Endothelial cell of umbilical vein (primary cell): ENCODE results near the gene SMCHD1. TPM values are rescaled to one million over a fixed set of nuclear protein-coding genes. Genes with fewer than 3 reads are reported as not detected.
"Not testable (repeated sequence)": the region's sequence is repeated elsewhere in the genome, so short reads cannot be mapped to it uniquely, and the experiment has no call there.

Experiments
- BruUV-seq: library from RNA; stranded (reverse); fragments of 400-500 nt; replicated peaks from 2 replicates; lab custom pipeline; 2021; lab: Mats Ljungman, UMichigan
- CTCF ChIA-PET: fragments of 300-600, 350-600 bp; sonication (Branson Sonifier 250); formaldehyde crosslinking; loops from one replicate; lab custom pipeline; 2021; ENCODE audit warnings: antibody characterized with exemption, inconsistent platforms; lab: Charles Lee
- POLR2A ChIA-PET: fragments of 300-600, 350-600 bp; sonication (Branson Sonifier 250); formaldehyde crosslinking; loops from one replicate; lab custom pipeline; 2021; ENCODE audit warnings: antibody characterized with exemption, inconsistent platforms; lab: Charles Lee
- DNase-seq: peaks from one replicate; pipeline ENCODE4 v3.0.0-alpha.2; 2011; ENCODE audit warnings: low read depth, low spot score
- FAIRE-seq: peaks from 2 replicates; lab custom pipeline; 2011; peaks lifted over from hg19 to GRCh38; lab: Jason Lieb, UNC
- H2AFZ ChIP-seq: 2 replicates; pipeline ENCODE4 v1.6.0; 2012; ENCODE audit warnings: low read depth, low read length, control low read depth, inconsistent platforms
- H3K27ac ChIP-seq: 2 replicates; pipeline ENCODE4 v1.5.1; 2011; ENCODE audit warnings: low read depth, mild to moderate bottlenecking, control low read depth, low read length, moderate library complexity; ENCODE audit not compliant: insufficient read depth
- H3K27me3 ChIP-seq, 2 experiments: 2 replicates each; pipeline versions ENCODE4 v1.6.0 to v1.6.1; 2011; ENCODE audit warnings: low read length in 2 of 2, mixed read lengths in 1 of 2; ENCODE audit not compliant: control insufficient read depth in 2 of 2, insufficient read depth in 2 of 2
- H3K36me3 ChIP-seq, 2 experiments: 2 replicates in 1 of 2; 3 replicates in 1 of 2; pipeline ENCODE4 v1.5.1; 2011; ENCODE audit warnings: low read length in 2 of 2, mild to moderate bottlenecking in 1 of 2, moderate library complexity in 1 of 2; ENCODE audit not compliant: control insufficient read depth in 2 of 2, insufficient read depth in 2 of 2; ENCODE audit errors: extremely low read depth in 1 of 2
- H3K4me1 ChIP-seq: 3 replicates; pipeline ENCODE4 v1.5.1; 2011; ENCODE audit warnings: mild to moderate bottlenecking, low read length; ENCODE audit not compliant: control insufficient read depth, insufficient read depth; ENCODE audit errors: extremely low read depth
- H3K4me2 ChIP-seq: 2 replicates; pipeline ENCODE4 v1.6.1; 2011; ENCODE audit warnings: low read length, control low read depth, mixed read lengths; ENCODE audit not compliant: insufficient read depth
- H3K4me3 ChIP-seq, 3 experiments: fragments of 200-600 bp in 1 of 3; sonication (generic), shearing (Covaris generic) in 1 of 3; replicated peaks in 1 of 3; 2 replicates each; pipeline ENCODE4 v1.5.1; 2011 to 2016; ENCODE audit warnings: control low read depth in 3 of 3, low read length in 3 of 3, mild to moderate bottlenecking in 2 of 3, inconsistent platforms in 1 of 3, low read depth in 1 of 3, moderate library complexity in 1 of 3; ENCODE audit not compliant: insufficient read depth in 1 of 3
- H3K79me2 ChIP-seq: 2 replicates; pipeline ENCODE4 v1.6.0; 2012; ENCODE audit warnings: low read length, inconsistent platforms; ENCODE audit not compliant: control insufficient read depth, insufficient read depth
- H3K9ac ChIP-seq: replicated peaks from 2 replicates; pipeline ENCODE3; 2011; ENCODE audit warnings: low read length, control low read depth; ENCODE audit not compliant: insufficient read depth; ENCODE audit errors: extremely low read depth
- H3K9me1 ChIP-seq: replicated peaks from 3 replicates; pipeline ENCODE4 v1.6.0; 2011; ENCODE audit warnings: mild to moderate bottlenecking, low read length; ENCODE audit not compliant: control insufficient read depth, insufficient read depth; ENCODE audit errors: extremely low read depth
- H3K9me3 ChIP-seq: replicated peaks from 2 replicates; pipeline ENCODE4 v1.5.1; 2012; ENCODE audit warnings: low read length, inconsistent platforms; ENCODE audit not compliant: control insufficient read depth, insufficient read depth
- H4K20me1 ChIP-seq: replicated peaks from 2 replicates; pipeline ENCODE3; 2011; ENCODE audit warnings: mild to moderate bottlenecking, low read length; ENCODE audit not compliant: control insufficient read depth, insufficient read depth; ENCODE audit errors: extremely low read depth
- GATA2 ChIP-seq: IDR thresholded peaks from 2 replicates; pipeline ENCODE4 v1.7.0; 2011; ENCODE audit warnings: low read depth, mild to moderate bottlenecking, moderate library complexity, mixed read lengths, low read length; ENCODE audit not compliant: insufficient read length, insufficient read depth
- JUN ChIP-seq: IDR thresholded peaks from 2 replicates; pipeline ENCODE4 v1.6.1; 2011; ENCODE audit warnings: borderline replicate concordance, low read depth; ENCODE audit not compliant: insufficient read length, insufficient read depth
- MYC ChIP-seq: IDR thresholded peaks from one replicate; pipeline ENCODE4 v1.6.1; 2011; ENCODE audit warnings: mild to moderate bottlenecking, low read depth, low read length
- POLR2A ChIP-seq: IDR thresholded peaks from 2 replicates; pipeline ENCODE4 v1.6.1; 2012; ENCODE audit warnings: low read depth, mild to moderate bottlenecking, control low read depth, low read length
- dilution Hi-C: fragments of 300-500 bp; cut with MboI; formaldehyde crosslinking; loops from one replicate; pipeline ENCODE4 v1.15.0; 2019; ENCODE audit warnings: low sequenced_read_pairs; ENCODE audit not compliant: extremely low pct_ligation_motif_present
- intact Hi-C: fragments of 100-400 bp; cut with micrococcal nuclease; formaldehyde crosslinking; loops from one replicate; pipeline ENCODE4 v1.10.0; 2022
- polyA plus RNA-seq, 4 experiments: library from polyadenylated mRNA; depleted of rRNA in 3 of 4; stranded (reverse) in 3 of 4; unstranded in 1 of 4; fragments of >200 nt; gene quantifications; 2 replicates each; pipeline versions ENCODE4 v1.2.1 to v1.2.3, GENCODE V29; 2011 to 2012; ENCODE audit warnings: missing spikeins in 1 of 4
- total RNA-seq: library from RNA; stranded (reverse); gene quantifications from 2 replicates; pipeline ENCODE4 v1.2.3, GENCODE V29; 2021
- TF ChIP-seq, protein P1 (sequence below), 2 donors: IDR thresholded peaks; 1 replicate in 1 of 2; 2 replicates in 1 of 2; pipeline ENCODE4 v1.5.1; 2011; ENCODE audit warnings: low read length in 2 of 2, mild to moderate bottlenecking in 2 of 2, moderate library complexity in 2 of 2, control low read depth in 1 of 2, inconsistent platforms in 1 of 2, low read depth in 1 of 2; ENCODE audit not compliant: insufficient read depth in 1 of 2; ENCODE audit errors: extremely low read depth in 1 of 2

Gene SMCHD1
- total and polyA plus RNA-seq, 2 donors (not counting 3 experiments of a cell fraction or from before 2014, with no cell fraction given) = 7.4 to 39.9 TPM

DNA sequence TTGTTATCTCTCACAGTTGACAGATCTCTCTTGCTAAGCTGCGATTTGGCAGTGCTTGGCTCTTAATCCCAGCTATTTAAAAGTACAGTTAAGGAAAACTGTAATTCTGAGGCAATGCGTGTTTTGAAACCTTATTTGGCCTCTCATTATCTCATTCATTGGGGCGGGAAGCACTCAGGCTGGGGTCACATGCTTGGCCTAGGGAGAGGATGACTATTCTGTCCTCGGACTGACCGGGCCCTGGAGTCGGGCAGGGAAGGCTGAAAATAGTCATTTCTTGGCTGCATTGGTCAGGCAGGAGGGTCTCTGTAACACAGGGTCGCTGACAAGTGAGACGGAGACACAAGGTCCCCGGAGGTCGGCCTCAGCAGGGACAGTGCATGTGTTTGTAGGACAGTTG lies 171.1 kb downstream of the SMCHD1 start:
- H3K79me2 ChIP-seq = no peaks in the 10 kb centered on the region
- no peak overlapping the region for H2AFZ ChIP-seq
- peaks cover 0 to 1% of the 10 kb centered on the region in 2 experiments for H3K27me3 ChIP-seq
- BruUV-seq = no TSS peak
- TF ChIP-seq MYC (no peak), JUN (no peak)
- H4K20me1 ChIP-seq = no peaks in the 10 kb centered on the region
- ChIA-PET POLR2A (no interaction called here), CTCF (interaction anchor here (1.0 kb wide), 1 partner anchor 13 kb away, joined by 3 read pairs; no protein-coding TSS in a partner anchor)
- no peak overlapping the region for H3K27ac ChIP-seq
- no peaks in the 10 kb centered on the region for H3K9me3 ChIP-seq
- no peaks in the 10 kb centered on the region for H3K36me3 ChIP-seq
- DNase-seq (no peak), FAIRE-seq (no peak)
- no peak overlapping the region for H3K9ac ChIP-seq
- intact Hi-C loops = no loop called here
- H3K9me1 ChIP-seq = no peaks in the 10 kb centered on the region
- no peaks in the 10 kb centered on the region for H3K4me1 ChIP-seq
- H3K4me2 ChIP-seq = no peak overlapping the region
- no peak overlapping the region for H3K4me3 ChIP-seq
- dilution Hi-C loops = no loop called here

DNA sequence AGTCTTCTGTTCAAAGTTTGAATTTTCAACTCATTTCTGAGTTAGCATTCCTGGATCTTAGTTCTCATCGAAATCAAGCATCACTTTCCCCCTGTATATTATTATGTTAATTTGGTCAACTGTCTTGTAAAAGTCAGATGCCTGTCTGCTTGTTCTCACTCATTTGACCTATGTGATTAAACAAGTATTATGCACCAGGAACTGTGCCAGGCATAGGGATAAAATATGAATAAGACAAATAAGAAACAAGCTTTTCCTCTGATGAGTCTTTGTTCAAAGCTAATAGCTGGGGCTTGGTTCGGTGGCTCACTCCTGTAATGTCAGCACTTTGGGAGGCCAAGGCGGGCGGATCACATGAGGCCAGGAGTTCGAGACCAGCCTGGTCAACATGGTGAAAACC lies 171.5 kb downstream of the SMCHD1 start:
- DNase-seq (no peak), FAIRE-seq (no peak)
- dilution Hi-C loops = no loop called here
- Histone ChIP-seq H3K9ac (no peak overlapping the region), H3K4me2 (no peak overlapping the region), H3K9me1 (no peaks in the 10 kb centered on the region), H3K4me1 (no peaks in the 10 kb centered on the region), H2AFZ (no peak overlapping the region), H3K27me3 (peaks cover 0 to 1% of the 10 kb centered on the region in 2 experiments), H3K27ac (no peak overlapping the region), H3K36me3 (no peaks in the 10 kb centered on the region), H3K4me3 (no peak overlapping the region), H3K9me3 (no peaks in the 10 kb centered on the region), H4K20me1 (no peaks in the 10 kb centered on the region), H3K79me2 (no peaks in the 10 kb centered on the region)
- CTCF ChIA-PET = interaction anchor here (0.8 to 1.0 kb wide), 2 partner anchors 14 to 324 kb away, joined by 3 to 4 read pairs; no protein-coding TSS in a partner anchor
- intact Hi-C loops = no loop called here
- BruUV-seq = no TSS peak
- TF ChIP-seq POLR2A (no peak), GATA2 (no peak), JUN (no peak), MYC (no peak)
- TF ChIP-seq, protein P1, sequence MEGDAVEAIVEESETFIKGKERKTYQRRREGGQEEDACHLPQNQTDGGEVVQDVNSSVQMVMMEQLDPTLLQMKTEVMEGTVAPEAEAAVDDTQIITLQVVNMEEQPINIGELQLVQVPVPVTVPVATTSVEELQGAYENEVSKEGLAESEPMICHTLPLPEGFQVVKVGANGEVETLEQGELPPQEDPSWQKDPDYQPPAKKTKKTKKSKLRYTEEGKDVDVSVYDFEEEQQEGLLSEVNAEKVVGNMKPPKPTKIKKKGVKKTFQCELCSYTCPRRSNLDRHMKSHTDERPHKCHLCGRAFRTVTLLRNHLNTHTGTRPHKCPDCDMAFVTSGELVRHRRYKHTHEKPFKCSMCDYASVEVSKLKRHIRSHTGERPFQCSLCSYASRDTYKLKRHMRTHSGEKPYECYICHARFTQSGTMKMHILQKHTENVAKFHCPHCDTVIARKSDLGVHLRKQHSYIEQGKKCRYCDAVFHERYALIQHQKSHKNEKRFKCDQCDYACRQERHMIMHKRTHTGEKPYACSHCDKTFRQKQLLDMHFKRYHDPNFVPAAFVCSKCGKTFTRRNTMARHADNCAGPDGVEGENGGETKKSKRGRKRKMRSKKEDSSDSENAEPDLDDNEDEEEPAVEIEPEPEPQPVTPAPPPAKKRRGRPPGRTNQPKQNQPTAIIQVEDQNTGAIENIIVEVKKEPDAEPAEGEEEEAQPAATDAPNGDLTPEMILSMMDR (IDR thresholded peaks at IDR 0.05; ENCODE audit: extremely low read depth in 1 of 2, insufficient read depth in 1 of 2, low read depth in 1 of 2, low read length in 2 of 2) = no peak
- POLR2A ChIA-PET = no interaction called here

DNA sequence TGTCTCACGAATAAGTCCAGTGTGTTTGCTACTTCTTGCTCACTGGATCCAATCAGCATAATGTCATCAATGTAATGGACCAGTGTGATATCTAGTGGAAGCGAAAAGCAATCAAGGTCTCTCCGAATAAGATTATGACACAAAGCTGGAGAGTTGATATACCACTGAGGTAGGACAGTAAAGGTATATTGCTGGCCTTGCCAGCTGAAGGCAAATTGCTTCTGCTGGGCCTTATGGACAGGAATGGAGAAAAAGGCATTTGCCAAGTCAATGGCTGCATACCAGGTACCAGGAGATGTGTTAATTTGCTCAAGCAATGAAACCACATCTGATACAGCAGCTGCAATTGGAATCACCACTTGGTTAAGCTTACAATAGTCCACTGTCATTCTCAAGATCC lies 180.6 kb downstream of the SMCHD1 start:
- H3K79me2 ChIP-seq, H3K4me3 ChIP-seq, H2AFZ ChIP-seq, dilution Hi-C loops, H3K27me3 ChIP-seq, DNase-seq, POLR2A ChIA-PET, H3K36me3 ChIP-seq, H3K4me1 ChIP-seq, H3K4me2 ChIP-seq, H3K9ac ChIP-seq, H3K9me3 ChIP-seq, H3K27ac ChIP-seq, H3K9me1 ChIP-seq, intact Hi-C loops, H4K20me1 ChIP-seq, FAIRE-seq, BruUV-seq: not testable (repeated sequence)
- CTCF ChIA-PET = interaction anchor here (1.2 kb wide), 1 partner anchor 15 kb away, joined by 3 read pairs; no protein-coding TSS in a partner anchor
